Mammary epithelial cell (primary cell): Measurements from ENCODE around the gene SLC2A9.
A peak's percentile ranks its signal among the peaks of the same experiment; 100 is the strongest.

Experiments
- EZH2 ChIP-seq: IDR thresholded peaks from 2 replicates; pipeline ENCODE4 v1.6.1; 2012; ENCODE audit warnings: low read length, inconsistent platforms, borderline replicate concordance
- TF ChIP-seq, protein P1 (sequence below), 2 donors: IDR thresholded peaks in 1 of 2; conservative IDR thresholded peaks in 1 of 2; 2 replicates each; pipeline ENCODE4 v1.5.1; 2011 to 2012; ENCODE audit warnings: inconsistent platforms in 2 of 2, low read length in 2 of 2, mild to moderate bottlenecking in 2 of 2, control low read depth in 1 of 2, low read depth in 1 of 2; ENCODE audit not compliant: insufficient read depth in 1 of 2; ENCODE audit errors: extremely low read depth in 1 of 2

DNA sequence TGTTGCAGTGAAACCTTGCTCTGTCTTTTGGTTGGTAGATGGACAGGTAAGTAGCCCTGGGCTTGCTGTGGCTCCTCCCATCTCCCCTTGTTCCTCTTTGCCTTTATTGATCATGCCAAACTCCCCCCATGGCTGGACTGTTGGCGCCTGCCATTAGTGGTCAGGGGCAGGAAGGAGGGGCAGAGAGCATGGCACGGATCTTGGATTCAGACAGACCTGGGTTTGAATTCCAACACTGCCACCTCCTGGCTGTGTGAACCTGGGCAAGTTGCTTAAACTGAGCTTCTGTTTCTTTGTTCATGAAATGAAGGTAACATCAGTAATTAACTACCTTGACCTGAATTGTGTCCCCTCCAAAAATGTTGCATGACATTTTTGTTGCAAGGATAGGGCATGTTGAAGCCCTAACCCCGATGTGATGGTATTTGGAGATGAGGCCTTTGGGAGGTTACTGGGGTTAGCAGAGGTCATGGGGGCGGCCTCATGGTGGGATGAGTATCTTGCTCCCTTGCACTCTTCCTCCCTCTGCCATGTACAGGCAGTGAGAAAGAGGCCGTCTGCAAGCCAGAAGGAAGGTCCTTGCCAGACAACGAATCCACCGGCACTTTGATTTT is 6.0 kb downstream of the SLC2A9 start:
- TF ChIP-seq, protein P1, sequence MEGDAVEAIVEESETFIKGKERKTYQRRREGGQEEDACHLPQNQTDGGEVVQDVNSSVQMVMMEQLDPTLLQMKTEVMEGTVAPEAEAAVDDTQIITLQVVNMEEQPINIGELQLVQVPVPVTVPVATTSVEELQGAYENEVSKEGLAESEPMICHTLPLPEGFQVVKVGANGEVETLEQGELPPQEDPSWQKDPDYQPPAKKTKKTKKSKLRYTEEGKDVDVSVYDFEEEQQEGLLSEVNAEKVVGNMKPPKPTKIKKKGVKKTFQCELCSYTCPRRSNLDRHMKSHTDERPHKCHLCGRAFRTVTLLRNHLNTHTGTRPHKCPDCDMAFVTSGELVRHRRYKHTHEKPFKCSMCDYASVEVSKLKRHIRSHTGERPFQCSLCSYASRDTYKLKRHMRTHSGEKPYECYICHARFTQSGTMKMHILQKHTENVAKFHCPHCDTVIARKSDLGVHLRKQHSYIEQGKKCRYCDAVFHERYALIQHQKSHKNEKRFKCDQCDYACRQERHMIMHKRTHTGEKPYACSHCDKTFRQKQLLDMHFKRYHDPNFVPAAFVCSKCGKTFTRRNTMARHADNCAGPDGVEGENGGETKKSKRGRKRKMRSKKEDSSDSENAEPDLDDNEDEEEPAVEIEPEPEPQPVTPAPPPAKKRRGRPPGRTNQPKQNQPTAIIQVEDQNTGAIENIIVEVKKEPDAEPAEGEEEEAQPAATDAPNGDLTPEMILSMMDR (conservative IDR thresholded peaks at IDR 0.05 in 1 of 2, IDR thresholded peaks at IDR 0.05 in 1 of 2; ENCODE audit: extremely low read depth in 1 of 2, insufficient read depth in 1 of 2, low read depth in 1 of 2, low read length in 2 of 2), result peak; percentile 53 to 68
- TF ChIP-seq EZH2, result no peak
